HG03280 (cell line): ENCODE measurements around the gene LSG1.

Experiments used
- ATAC-seq: cut with Tn5 transposase; IDR thresholded peaks from one replicate; pipeline ENCODE4 v1.9.1; 2021; ENCODE audit warnings: mild to moderate bottlenecking, moderate library complexity; ENCODE audit not compliant: unreplicated experiment

LSG1 gene

GRCh38 chr3:194671900-194672808, at the start of gene LSG1:
LSG1 (minus strand) TSS chr3:194672191; CDS start chr3:194672162, 29 bp downstream.
- peak; percentile 85 for ATAC-seq

GRCh38 chr3:194720048-194720447, 48.1 kb upstream of the LSG1 start:
- ATAC-seq, result no peak

DNA sequence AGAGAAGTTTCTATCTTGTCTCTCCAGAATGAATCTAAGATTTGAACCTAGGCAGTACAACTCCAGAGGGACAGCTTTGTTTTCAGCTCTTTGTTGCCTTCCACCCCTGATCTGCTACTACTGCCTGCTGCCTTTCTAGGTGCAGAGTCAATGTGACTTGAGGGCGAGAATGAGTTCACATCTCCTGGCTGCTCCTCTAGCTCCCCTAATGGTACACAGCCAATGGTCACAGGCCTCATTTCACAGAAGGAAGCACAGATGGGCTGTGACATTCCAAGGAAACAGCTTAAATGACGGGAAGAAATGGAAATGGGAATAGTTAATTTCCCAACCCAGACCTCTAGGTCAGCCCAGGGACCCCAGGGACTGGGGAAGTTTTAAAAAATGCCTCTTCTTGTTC, 46.1 kb upstream of the LSG1 start:
- no peak for ATAC-seq

DNA sequence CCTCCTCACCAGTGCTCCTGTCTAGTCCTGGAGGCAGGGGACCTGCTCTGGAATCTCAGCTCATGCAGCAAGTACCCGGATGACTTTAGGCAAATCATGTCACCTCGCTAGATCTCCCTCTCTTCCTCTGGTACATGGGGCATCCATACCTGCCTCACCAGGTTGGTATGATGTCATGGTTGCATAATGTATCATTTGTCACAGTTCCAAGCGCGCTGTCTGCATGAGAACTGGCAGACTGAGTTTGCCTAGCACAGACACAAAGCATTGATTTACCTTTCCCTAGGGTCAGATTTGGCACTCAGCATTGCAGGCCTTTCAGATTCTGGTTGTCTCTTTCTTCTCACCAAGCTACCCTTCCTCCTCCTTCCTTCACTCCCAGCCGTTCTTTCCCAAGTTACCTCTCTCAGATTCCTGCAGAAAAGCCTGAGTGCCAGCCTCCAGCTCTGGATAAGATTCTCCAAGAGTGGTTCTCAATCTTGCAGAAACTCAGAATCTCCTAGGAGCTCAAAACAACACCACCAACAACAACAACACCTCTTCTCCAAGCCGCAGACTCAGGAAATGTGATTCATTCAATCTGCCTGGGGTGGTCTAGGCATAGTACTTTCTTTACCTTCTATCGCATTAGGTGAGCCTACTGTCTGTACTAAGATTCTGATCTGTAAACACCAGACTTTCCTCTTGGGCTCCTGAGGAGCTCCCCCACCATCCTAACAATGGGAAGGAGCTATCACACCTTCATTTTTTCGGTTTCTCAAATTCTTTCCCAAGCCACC, 43.2 kb upstream of the LSG1 start:
- ATAC-seq, result no peak

- ATAC-seq, result no peak
Observed at GRCh38 chr3:194714564-194714963, 42.6 kb upstream of the LSG1 start.

DNA sequence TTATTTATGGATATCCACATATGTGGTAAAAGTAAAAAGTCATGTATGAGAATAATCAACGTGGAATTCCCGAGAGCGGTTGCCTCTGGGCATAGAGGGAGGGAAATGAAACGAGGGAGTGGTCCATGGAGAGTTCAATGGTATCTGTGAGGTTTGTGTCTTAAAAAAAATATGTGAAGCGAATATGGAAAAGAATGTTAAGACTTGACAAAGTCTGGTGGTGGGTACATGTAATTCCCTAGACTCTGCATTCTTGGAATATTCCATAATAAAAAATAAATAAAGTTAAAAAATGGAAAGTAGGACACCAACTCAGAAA, 42.1 kb upstream of the LSG1 start:
- no peak for ATAC-seq

- ATAC-seq, result no peak
Observed at GRCh38 chr3:194713299-194714136, 41.5 kb upstream of the LSG1 start.

GRCh38 chr3:194711913-194712312, 39.9 kb upstream of the LSG1 start:
- no peak for ATAC-seq

- ATAC-seq, result no peak
Observed at GRCh38 chr3:194711286-194711685, 39.3 kb upstream of the LSG1 start.

DNA sequence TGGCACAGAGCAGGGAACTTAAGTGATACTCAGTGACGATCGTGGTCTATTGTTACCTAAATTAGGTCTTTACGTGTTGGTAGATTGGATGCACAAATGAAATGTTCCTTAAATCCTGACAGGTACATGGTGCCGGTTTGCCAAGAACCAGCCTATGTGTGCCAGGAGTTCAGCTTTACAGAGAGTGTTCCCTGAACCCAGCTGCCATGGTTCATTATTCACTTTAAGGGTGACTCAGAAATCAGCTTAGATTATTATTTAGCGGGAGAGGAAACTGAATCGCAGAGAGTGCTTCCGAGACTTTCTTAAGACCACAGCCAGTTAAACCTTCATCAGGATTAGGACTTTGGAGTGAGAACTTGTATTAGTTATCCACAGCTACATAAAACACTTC, 35.2 kb upstream of the LSG1 start:
- ATAC-seq, result no peak

DNA sequence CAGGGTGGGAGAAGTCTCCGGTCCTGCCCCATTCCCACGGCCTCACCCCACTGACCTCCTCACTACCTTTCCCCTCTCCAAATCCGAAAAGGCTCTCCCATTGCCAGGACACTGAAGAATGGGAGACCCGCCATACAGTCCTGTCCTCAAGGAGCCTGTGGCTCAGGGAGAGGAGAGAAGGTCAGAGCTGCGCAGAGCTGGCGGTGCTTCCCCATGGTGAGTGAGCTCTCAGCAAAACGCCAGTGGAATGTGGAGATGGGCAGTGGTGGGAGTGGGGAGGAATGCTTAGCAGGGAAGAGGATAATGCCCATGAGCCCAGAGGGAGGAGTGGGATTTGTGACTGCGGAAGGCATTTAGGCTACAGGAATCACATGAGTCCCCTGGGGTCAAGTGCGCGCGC, 33.8 kb upstream of the LSG1 start:
- no peak for ATAC-seq

DNA sequence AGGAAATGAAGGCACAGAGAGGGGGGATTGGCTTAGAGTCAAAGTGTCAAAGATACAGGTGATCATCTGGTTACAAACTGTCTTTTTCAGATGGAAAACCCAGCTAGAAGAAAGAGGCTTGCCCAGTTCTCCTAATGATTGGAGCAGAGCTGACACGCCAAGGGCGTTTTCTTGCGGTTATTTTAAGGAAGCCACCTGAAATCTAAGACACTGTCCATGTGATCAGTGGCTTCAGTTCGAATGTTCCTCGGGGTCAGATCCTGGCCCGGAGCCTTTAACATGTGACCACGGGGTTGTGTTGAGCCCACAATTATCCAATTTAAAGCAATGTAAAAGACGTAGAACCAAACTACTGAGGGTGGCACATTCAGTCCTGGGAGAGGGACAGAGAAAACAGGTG, 33.2 kb upstream of the LSG1 start:
- no peak for ATAC-seq

DNA sequence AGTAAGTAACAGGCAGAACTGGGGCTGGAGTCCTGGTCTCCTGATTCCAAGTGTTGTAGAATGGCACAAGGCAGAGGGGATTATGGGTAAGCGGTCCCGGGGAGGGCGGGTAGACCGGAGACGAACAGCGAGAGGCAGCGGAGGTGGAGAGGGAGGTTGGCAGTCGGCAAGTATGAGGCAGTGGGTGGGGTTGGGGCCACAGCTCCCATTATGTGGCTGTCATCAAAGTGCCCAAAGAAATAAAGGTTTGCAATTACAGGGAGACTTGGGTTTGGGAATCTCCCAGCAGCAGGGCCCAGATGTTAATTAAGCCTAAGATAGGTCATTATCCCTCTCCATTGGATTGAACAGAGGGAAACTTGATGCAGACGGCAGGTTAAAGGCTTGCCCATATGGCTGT, 30.6 kb upstream of the LSG1 start:
- no peak for ATAC-seq

DNA sequence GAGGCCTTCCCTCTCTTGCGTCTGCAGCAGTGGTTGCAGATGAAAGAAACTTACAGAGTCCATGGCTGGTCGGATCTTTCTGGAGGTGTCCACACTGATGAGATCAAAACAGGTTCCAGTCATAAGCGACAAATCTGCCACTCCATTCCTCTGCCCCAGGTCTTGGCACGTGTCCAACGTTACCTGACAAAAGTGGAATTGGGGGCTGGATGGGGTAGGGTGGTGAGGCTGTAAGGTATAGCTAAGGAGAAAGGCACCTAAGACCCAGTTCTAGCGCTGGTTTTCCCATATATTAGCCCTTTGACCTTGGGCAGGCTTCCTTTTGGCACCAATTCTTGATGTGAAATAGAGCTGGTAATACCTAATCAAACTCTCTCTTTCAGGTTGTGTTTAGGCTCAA, 24.7 kb upstream of the LSG1 start:
- ATAC-seq, result no peak

DNA sequence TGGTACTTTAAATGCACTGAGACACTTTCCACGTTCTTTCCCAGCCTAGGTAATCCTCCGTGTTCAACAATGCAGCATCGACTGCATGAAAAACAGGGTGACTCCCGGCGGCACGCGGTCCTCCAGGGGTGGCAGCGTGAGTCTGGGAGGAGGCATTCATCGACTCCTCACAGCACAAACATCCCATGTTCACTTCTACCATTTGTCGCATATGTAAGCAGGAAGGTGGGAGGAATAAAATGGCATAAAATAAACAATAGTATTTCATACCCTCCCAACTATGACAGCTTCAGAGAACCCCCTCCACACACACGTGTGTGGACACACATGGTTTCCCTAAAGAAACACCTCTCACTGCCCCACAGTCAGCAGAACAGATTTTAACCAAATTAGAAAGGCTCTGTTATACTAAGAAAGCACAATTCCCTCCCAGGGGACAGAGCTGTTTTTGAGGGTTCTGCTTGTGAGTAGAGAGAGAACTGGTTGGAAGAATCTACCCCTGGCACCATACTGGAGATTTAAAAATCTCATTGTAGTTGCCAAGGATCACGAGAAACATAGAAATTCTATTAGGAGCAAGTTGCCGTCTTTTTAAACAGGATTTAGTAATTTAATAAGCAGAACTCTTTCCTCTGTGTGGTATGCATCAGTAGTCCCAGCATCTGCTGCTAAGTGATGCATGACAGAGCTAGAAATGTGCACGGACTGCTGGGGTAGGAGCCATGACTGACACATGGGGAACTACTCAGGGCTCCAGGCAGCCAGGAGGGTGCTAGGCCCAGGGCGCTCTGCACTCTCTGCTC, 19.7 kb upstream of the LSG1 start:
- peak; percentile 47 for ATAC-seq

- no peak for ATAC-seq
Observed at GRCh38 chr3:194690501-194691372, 18.7 kb upstream of the LSG1 start.

DNA sequence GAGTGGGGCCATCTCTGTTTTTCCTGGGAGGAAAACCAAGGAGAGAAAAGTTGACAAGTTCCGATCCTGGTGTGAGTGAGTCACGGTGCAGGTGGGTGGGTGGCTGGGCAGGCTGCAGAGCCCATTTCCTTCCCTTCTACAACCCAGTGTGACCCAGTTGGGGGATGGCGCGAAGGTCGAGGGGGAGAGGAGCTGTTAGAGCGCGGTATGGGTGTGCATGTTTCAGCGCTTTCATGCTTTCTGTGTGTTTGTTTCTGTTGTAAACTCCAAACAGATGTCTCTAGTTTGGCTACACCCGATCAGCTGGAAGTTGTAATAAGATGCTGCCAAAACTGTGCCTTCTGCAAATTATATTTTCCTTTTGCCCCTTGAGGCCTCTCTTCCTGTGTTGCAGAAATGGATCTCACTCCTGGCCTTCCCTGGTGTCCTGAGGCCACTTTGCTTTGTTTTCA, 17.5 kb upstream of the LSG1 start:
- ATAC-seq, result no peak

DNA sequence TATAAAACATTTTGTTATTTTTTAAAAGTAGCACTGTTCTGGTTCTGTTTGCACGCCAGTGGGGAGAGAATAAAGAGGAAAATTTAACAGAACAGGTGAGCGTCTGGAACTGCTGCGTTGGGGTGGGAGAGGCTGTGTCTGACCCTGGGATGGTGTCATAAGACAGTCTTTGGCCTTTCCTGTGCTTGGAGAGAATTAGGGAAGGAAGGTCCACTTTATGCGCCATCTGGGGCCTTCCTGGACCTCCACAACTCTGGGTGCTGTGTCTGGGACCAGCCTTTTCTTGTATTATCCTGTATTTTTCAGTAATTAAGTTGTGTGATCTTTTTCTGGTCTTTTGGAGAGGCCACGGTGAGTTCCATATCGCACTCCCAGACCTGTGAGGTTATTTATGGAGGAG, 17.0 kb upstream of the LSG1 start:
- ATAC-seq, result no peak

- no peak for ATAC-seq
Observed at GRCh38 chr3:194688200-194688740, 16.3 kb upstream of the LSG1 start.
